H1 (cell line): Measurements from ENCODE around the gene HTD2. TPM values are rescaled to one million over a fixed set of nuclear protein-coding genes. Genes with fewer than 3 reads are reported as not detected.

ENCODE experiments used
- CHD1 ChIP-seq: IDR thresholded peaks from 2 replicates; pipeline ENCODE4 v1.6.1; 2012; ENCODE audit warnings: low read depth, low read length, improper control_type of control experiment
- polyA plus RNA-seq, 7 experiments: library from polyadenylated mRNA; depleted of rRNA in 3 of 7; stranded (reverse) in 5 of 7; unstranded in 2 of 7; fragments of >200 nt in 5 of 7; fragments of 200-250 nt in 2 of 7; gene quantifications; 1 replicate in 5 of 7; 2 replicates in 1 of 7; 4 replicates in 1 of 7; pipeline versions ENCODE4 v1.2.1 to v1.2.3, GENCODE V29; 2011 to 2013; ENCODE audit warnings: missing spikeins in 2 of 7, mixed read lengths in 2 of 7
- total RNA-seq: library from RNA; stranded (reverse); fragmentation: NEBNext Ultra II Directional; extraction: Animal tissue kit (Norgen Biotek cat#: 25700); gene quantifications from 2 replicates; pipeline ENCODE4 v1.2.1, GENCODE V29; 2021
- TF ChIP-seq, protein P1 (sequence below), 3 experiments: IDR thresholded peaks; 1 replicate in 2 of 3; 2 replicates in 1 of 3; pipeline versions ENCODE4 v1.5.1 to v1.6.1; 2011; ENCODE audit warnings: low read length in 3 of 3, mild to moderate bottlenecking in 3 of 3, inconsistent platforms in 2 of 3, low read depth in 1 of 3, moderate library complexity in 1 of 3; ENCODE audit not compliant: insufficient read depth in 1 of 3; ENCODE audit errors: control extremely low read depth in 1 of 3

Gene HTD2
- total and polyA plus RNA-seq, 2 of the 8 experiments (the other 6 are each of a cell fraction or from before 2014, with no cell fraction given), result 8.8 to 10.8 TPM

DNA sequence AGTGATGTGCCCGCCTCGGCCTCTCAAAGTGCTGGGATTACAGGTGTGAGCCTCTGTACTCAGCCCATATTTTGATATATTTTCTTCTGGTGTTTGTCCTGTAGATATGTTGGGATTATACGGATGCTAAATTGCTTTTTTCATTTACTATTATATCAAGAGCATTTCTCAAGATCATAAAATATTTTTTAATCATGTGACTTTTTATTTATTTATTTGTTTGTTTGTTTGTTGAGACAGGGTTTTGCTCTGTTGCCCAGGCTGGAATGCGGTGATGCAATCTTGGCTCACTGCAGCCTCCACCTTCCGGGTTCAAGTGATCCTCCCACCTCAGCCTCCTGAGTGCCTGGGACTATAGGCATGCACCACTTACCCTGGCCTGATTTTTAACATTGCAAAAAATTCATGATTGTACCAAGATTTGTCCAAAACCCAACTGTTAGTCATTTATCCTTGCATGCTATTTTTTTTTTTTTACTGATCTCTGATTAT lies 23.6 kb downstream of the HTD2 start (continued):
- TF ChIP-seq, protein P1, sequence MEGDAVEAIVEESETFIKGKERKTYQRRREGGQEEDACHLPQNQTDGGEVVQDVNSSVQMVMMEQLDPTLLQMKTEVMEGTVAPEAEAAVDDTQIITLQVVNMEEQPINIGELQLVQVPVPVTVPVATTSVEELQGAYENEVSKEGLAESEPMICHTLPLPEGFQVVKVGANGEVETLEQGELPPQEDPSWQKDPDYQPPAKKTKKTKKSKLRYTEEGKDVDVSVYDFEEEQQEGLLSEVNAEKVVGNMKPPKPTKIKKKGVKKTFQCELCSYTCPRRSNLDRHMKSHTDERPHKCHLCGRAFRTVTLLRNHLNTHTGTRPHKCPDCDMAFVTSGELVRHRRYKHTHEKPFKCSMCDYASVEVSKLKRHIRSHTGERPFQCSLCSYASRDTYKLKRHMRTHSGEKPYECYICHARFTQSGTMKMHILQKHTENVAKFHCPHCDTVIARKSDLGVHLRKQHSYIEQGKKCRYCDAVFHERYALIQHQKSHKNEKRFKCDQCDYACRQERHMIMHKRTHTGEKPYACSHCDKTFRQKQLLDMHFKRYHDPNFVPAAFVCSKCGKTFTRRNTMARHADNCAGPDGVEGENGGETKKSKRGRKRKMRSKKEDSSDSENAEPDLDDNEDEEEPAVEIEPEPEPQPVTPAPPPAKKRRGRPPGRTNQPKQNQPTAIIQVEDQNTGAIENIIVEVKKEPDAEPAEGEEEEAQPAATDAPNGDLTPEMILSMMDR (IDR thresholded peaks at IDR 0.05; ENCODE audit: control extremely low read depth in 1 of 3, insufficient read depth in 1 of 3, low read depth in 1 of 3, low read length in 3 of 3), result no peak
- TF ChIP-seq CHD1, result no peak
- TF ChIP-seq, all 59 proteins: peak for 0
